ENCODE measurements around the gene SLC7A9. TPM values are rescaled to one million over a fixed set of nuclear protein-coding genes. Genes with fewer than 3 reads are reported as not detected.

Gene SLC7A9
- total RNA-seq, 2 experiments from 2014 or later: 0.28 TPM; not detected in 1

GRCh38 chr19:32896516-32897214 is 27.1 kb upstream of the SLC7A9 start:
- ChIA-PET CTCF (no interaction called here), POLR2A (no interaction called here)
- no peaks in the 10 kb centered on the region for H3K27me3 ChIP-seq (ENCODE audit: control insufficient read depth in 1 of 2, insufficient read depth in 2 of 2, low read length in 2 of 2)
- intact Hi-C loops (cut with DNase I, micrococcal nuclease): no loop called here
- H3K4me1 Mint-ChIP-seq (ENCODE audit: low read depth): peaks cover 5% of the 10 kb centered on the region
- no peak overlapping the region for H3K27ac ChIP-seq (ENCODE audit: low read depth in 1 of 2, low read length in 2 of 2)
- H3K36me3 Mint-ChIP-seq (ENCODE audit: low read depth): peaks cover 83% of the 10 kb centered on the region
- ATAC-seq (ENCODE audit: poor library complexity): no peak
- no peak overlapping the region for H3K4me3 ChIP-seq (ENCODE audit: low read length)
- no peak for DNase-seq
- TF ChIP-seq, protein P1, sequence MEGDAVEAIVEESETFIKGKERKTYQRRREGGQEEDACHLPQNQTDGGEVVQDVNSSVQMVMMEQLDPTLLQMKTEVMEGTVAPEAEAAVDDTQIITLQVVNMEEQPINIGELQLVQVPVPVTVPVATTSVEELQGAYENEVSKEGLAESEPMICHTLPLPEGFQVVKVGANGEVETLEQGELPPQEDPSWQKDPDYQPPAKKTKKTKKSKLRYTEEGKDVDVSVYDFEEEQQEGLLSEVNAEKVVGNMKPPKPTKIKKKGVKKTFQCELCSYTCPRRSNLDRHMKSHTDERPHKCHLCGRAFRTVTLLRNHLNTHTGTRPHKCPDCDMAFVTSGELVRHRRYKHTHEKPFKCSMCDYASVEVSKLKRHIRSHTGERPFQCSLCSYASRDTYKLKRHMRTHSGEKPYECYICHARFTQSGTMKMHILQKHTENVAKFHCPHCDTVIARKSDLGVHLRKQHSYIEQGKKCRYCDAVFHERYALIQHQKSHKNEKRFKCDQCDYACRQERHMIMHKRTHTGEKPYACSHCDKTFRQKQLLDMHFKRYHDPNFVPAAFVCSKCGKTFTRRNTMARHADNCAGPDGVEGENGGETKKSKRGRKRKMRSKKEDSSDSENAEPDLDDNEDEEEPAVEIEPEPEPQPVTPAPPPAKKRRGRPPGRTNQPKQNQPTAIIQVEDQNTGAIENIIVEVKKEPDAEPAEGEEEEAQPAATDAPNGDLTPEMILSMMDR (IDR thresholded peaks at IDR 0.05): no peak
- no peaks in the 10 kb centered on the region for H3K27me3 Mint-ChIP-seq
- H3K9me3 ChIP-seq (ENCODE audit: control insufficient read depth in 1 of 2, insufficient read depth in 1 of 2, low read length in 2 of 2): peaks cover 6 to 12% of the 10 kb centered on the region in 2 experiments
- peaks cover 12% of the 10 kb centered on the region for H3K9me3 Mint-ChIP-seq
- no peaks in the 10 kb centered on the region for H3K4me1 ChIP-seq (ENCODE audit: insufficient read depth, low read length)
- H3K4me3 Mint-ChIP-seq: no peak overlapping the region
- H3K27ac Mint-ChIP-seq: no peak overlapping the region
- peaks cover 10% of the 10 kb centered on the region for H3K36me3 ChIP-seq (ENCODE audit: insufficient read depth, low read length)

GRCh38 chr19:32895384-32895783 is 25.8 kb upstream of the SLC7A9 start:
- Mint-ChIP-seq H3K4me3 (no peak overlapping the region), H3K27ac (no peak overlapping the region), H3K4me1 (ENCODE audit: low read depth) (peaks cover 5% of the 10 kb centered on the region), H3K36me3 (ENCODE audit: low read depth) (peaks cover 81% of the 10 kb centered on the region), H3K9me3 (peaks cover 15% of the 10 kb centered on the region), H3K27me3 (no peaks in the 10 kb centered on the region)
- H3K4me1 ChIP-seq (ENCODE audit: insufficient read depth, low read length): no peaks in the 10 kb centered on the region
- POLR2A ChIA-PET: no interaction called here
- no peak for DNase-seq
- no peak overlapping the region for H3K27ac ChIP-seq (ENCODE audit: low read depth in 1 of 2, low read length in 2 of 2)
- TF ChIP-seq, protein P1 (IDR thresholded peaks at IDR 0.05): no peak
- no peaks in the 10 kb centered on the region for H3K27me3 ChIP-seq (ENCODE audit: control insufficient read depth in 1 of 2, insufficient read depth in 2 of 2, low read length in 2 of 2)
- intact Hi-C loops (cut with DNase I, micrococcal nuclease): no loop called here
- CTCF ChIA-PET: no interaction called here
- ATAC-seq (ENCODE audit: poor library complexity): no peak
- peaks cover 16 to 21% of the 10 kb centered on the region in 2 experiments for H3K9me3 ChIP-seq (ENCODE audit: control insufficient read depth in 1 of 2, insufficient read depth in 1 of 2, low read length in 2 of 2)
- H3K4me3 ChIP-seq (ENCODE audit: low read length): no peak overlapping the region
- H3K36me3 ChIP-seq (ENCODE audit: insufficient read depth, low read length): peaks cover 9% of the 10 kb centered on the region

GRCh38 chr19:32891609-32892008 is 22.0 kb upstream of the SLC7A9 start:
- H3K4me3 Mint-ChIP-seq: no peak overlapping the region
- H3K36me3 Mint-ChIP-seq (ENCODE audit: low read depth): peaks cover 72% of the 10 kb centered on the region
- no peak for ATAC-seq (ENCODE audit: poor library complexity)
- TF ChIP-seq, protein P1 (IDR thresholded peaks at IDR 0.05): no peak
- no peaks in the 10 kb centered on the region for H3K4me1 ChIP-seq (ENCODE audit: insufficient read depth, low read length)
- H3K9me3 Mint-ChIP-seq: peaks cover 15% of the 10 kb centered on the region
- H3K9me3 ChIP-seq (ENCODE audit: control insufficient read depth in 1 of 2, insufficient read depth in 1 of 2, low read length in 2 of 2): peaks cover 19 to 21% of the 10 kb centered on the region in 2 experiments
- no peaks in the 10 kb centered on the region for H3K27me3 ChIP-seq (ENCODE audit: control insufficient read depth in 1 of 2, insufficient read depth in 2 of 2, low read length in 2 of 2)
- H3K27ac Mint-ChIP-seq: no peak overlapping the region
- no peaks in the 10 kb centered on the region for H3K27me3 Mint-ChIP-seq
- ChIA-PET POLR2A (no interaction called here), CTCF (no interaction called here)
- no peak overlapping the region for H3K4me3 ChIP-seq (ENCODE audit: low read length)
- H3K27ac ChIP-seq (ENCODE audit: low read depth in 1 of 2, low read length in 2 of 2): no peak overlapping the region
- H3K4me1 Mint-ChIP-seq (ENCODE audit: low read depth): peaks cover under 1% of the 10 kb centered on the region
- intact Hi-C loops (cut with DNase I, micrococcal nuclease): no loop called here
- DNase-seq: no peak
- peaks cover 11% of the 10 kb centered on the region for H3K36me3 ChIP-seq (ENCODE audit: insufficient read depth, low read length)

Measured in CD4-positive, alpha-beta T cell (primary cell).